ENCODE data around the gene GSN. TPM values are rescaled to one million over a fixed set of nuclear protein-coding genes. Genes with fewer than 3 reads are reported as not detected.
A peak's percentile ranks its signal among the peaks of the same experiment; 100 is the strongest.

The GSN gene
- total and polyA plus RNA-seq, 12 donors, result 78.5 to 735 (median 293) TPM

- TF ChIP-seq, protein P1, sequence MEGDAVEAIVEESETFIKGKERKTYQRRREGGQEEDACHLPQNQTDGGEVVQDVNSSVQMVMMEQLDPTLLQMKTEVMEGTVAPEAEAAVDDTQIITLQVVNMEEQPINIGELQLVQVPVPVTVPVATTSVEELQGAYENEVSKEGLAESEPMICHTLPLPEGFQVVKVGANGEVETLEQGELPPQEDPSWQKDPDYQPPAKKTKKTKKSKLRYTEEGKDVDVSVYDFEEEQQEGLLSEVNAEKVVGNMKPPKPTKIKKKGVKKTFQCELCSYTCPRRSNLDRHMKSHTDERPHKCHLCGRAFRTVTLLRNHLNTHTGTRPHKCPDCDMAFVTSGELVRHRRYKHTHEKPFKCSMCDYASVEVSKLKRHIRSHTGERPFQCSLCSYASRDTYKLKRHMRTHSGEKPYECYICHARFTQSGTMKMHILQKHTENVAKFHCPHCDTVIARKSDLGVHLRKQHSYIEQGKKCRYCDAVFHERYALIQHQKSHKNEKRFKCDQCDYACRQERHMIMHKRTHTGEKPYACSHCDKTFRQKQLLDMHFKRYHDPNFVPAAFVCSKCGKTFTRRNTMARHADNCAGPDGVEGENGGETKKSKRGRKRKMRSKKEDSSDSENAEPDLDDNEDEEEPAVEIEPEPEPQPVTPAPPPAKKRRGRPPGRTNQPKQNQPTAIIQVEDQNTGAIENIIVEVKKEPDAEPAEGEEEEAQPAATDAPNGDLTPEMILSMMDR (IDR thresholded peaks at IDR 0.05), result no peak
- no peak for TF ChIP-seq POLR2A (IDR thresholded peaks at IDR 0.05)
- H3K36me3 ChIP-seq (replicated peaks in 1 of 2), result peaks cover 0 to 3% of the 10 kb centered on the region in 2 donors
- no peak for DNase-seq
- H3K27me3 ChIP-seq, result no peaks in the 10 kb centered on the region
- H3K4me3 ChIP-seq, result no peak overlapping the region
- H3K9me3 ChIP-seq (replicated peaks in 1 of 3), result no peaks in the 10 kb centered on the region
- H3K4me1 ChIP-seq (replicated peaks in 1 of 2), result peaks cover 46 to 85% of the 10 kb centered on the region in 2 donors
- intact Hi-C loops (cut with DNase I), result no loop called here
- H3K27ac ChIP-seq, result peak overlapping the region in 3 of 5 donors; percentile 2 to 84 (median 63)
Measured at GRCh38 chr9:121360601-121361374, 92.8 kb downstream of the GSN start.

DNA sequence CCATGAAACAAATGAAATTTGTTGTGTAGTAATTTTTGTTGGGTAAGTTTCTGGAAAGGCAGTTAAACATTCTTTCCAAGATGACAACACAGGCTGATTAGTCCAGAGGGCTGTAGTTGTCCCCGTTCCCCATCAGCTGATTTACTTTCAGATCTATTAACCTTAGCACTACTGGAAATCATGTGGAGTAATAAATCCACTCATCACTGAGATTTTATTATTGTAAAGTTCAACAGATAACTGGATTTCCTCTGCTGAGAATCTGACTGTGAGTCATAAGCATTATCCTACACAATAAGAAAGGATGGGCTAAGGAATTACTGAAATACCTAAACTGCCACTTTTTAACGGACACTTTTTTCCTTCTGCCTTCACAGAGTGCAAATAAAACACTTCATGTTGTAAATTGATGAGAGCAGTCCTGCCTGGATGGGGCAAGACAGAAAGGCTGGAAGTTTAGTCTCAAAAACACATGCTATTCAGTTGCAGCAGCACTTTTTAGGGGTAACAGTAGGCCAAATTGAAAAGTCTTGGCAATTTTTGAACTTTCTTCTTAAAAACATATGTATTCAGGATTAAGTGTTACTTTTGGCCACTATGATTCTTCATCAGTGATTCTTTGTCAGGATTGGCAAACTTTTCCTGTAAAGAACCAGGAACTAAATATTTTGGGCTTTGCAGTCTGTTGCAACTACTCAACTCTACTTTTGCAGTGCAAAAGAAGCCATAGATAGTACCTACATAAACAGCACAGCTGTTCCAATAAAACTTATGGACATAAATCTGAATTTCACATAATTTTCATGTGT, 95.1 kb downstream of the GSN start:
- Histone ChIP-seq H3K4me3 (peak overlapping the region in 1 of 4 donors; percentile 40), H3K27me3 (no peaks in the 10 kb centered on the region), H3K4me1 (replicated peaks in 1 of 2) (peaks cover 53 to 100% of the 10 kb centered on the region in 2 donors), H3K27ac (peak overlapping the region; percentile 22 to 90 (median 78)), H3K9me3 (replicated peaks in 1 of 3) (no peaks in the 10 kb centered on the region), H3K36me3 (replicated peaks in 1 of 2) (peaks cover 0 to 5% of the 10 kb centered on the region in 2 donors)
- intact Hi-C loops (cut with DNase I), result no loop called here
- peak in 5 of 7 donors; percentile 55 to 69 (median 65) for DNase-seq
- WGBS, 4 donors, result 2 to 6% (median 5%) methylated on average over 2 of the region's 2 CpGs
- TF ChIP-seq, protein P1 (IDR thresholded peaks at IDR 0.05), result no peak
- no peak for TF ChIP-seq POLR2A (IDR thresholded peaks at IDR 0.05)

- Histone ChIP-seq H3K9me3 (replicated peaks in 1 of 3) (no peaks in the 10 kb centered on the region), H3K27ac (peak overlapping the region; percentile 22 to 90 (median 78)), H3K27me3 (no peaks in the 10 kb centered on the region), H3K36me3 (replicated peaks in 1 of 2) (peaks cover 0 to 5% of the 10 kb centered on the region in 2 donors), H3K4me1 (replicated peaks in 1 of 2) (peaks cover 59 to 100% of the 10 kb centered on the region in 2 donors), H3K4me3 (no peak overlapping the region)
- no peak for DNase-seq
- 50 to 64% (median 61%) methylated on average over 1 of the region's 1 CpG for WGBS, 4 donors
- intact Hi-C loops (cut with DNase I), result no loop called here
- TF ChIP-seq, protein P1 (IDR thresholded peaks at IDR 0.05), result no peak
- no peak for TF ChIP-seq POLR2A (IDR thresholded peaks at IDR 0.05)
Measured at GRCh38 chr9:121363622-121363961, 95.6 kb downstream of the GSN start.

DNA sequence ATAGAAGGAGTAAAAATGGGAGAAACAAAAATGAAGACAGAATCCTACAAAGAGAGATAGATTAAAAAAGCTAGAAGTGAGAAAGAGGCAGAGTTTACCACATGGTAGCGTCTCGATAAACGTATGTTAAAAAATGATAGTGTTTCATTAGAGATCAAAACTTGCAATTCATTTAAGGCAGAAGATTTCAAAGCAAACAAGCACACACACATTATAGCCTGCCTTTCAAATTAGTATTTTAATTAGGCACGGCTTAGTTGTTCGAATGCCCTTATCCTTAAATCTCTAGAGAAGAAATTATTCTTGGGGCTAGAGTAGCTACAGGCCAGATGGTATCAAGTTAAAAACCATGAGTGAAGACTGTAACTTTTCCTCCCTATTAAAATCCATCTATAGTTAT, 96.1 kb downstream of the GSN start:
- intact Hi-C loops (cut with DNase I), result no loop called here
- no peak overlapping the region for H3K4me3 ChIP-seq
- TF ChIP-seq POLR2A (IDR thresholded peaks at IDR 0.05), result no peak
- TF ChIP-seq, protein P1 (IDR thresholded peaks at IDR 0.05), result no peak
- peak overlapping the region; percentile 21 to 90 (median 78) for H3K27ac ChIP-seq
- peaks cover 60 to 100% of the 10 kb centered on the region in 2 donors for H3K4me1 ChIP-seq (replicated peaks in 1 of 2)
- WGBS, 4 donors, result 74 to 86% (median 83%) methylated on average over 5 of the region's 5 CpGs
- DNase-seq, result no peak
- no peaks in the 10 kb centered on the region for H3K27me3 ChIP-seq
- peaks cover 0 to 5% of the 10 kb centered on the region in 2 donors for H3K36me3 ChIP-seq (replicated peaks in 1 of 2)
- no peaks in the 10 kb centered on the region for H3K9me3 ChIP-seq (replicated peaks in 1 of 3)

Data from adrenal gland (tissue), 12 donors.